Esophagus squamous epithelium (tissue), 4 donors: ENCODE results near the gene TBX3.

Source experiments
- POLR2A ChIP-seq, 4 donors: fragments of 450-650 bp; IDR thresholded peaks; one replicate each; pipeline ENCODE4 v1.6.1; 2017; ENCODE audit warnings: antibody characterized with exemption in 4 of 4, mild to moderate bottlenecking in 4 of 4, moderate library complexity in 3 of 4
- TF ChIP-seq, protein P1 (sequence below), 6 experiments: fragments of 450-650 bp in 4 of 6; fragments of 200-600 bp in 2 of 6; sonication (generic) in 2 of 6; IDR thresholded peaks; one replicate each; pipeline ENCODE4 v1.5.1; 2016 to 2019; ENCODE audit warnings: antibody characterized with exemption in 6 of 6, mild to moderate bottlenecking in 4 of 6, moderate library complexity in 4 of 6

DNA sequence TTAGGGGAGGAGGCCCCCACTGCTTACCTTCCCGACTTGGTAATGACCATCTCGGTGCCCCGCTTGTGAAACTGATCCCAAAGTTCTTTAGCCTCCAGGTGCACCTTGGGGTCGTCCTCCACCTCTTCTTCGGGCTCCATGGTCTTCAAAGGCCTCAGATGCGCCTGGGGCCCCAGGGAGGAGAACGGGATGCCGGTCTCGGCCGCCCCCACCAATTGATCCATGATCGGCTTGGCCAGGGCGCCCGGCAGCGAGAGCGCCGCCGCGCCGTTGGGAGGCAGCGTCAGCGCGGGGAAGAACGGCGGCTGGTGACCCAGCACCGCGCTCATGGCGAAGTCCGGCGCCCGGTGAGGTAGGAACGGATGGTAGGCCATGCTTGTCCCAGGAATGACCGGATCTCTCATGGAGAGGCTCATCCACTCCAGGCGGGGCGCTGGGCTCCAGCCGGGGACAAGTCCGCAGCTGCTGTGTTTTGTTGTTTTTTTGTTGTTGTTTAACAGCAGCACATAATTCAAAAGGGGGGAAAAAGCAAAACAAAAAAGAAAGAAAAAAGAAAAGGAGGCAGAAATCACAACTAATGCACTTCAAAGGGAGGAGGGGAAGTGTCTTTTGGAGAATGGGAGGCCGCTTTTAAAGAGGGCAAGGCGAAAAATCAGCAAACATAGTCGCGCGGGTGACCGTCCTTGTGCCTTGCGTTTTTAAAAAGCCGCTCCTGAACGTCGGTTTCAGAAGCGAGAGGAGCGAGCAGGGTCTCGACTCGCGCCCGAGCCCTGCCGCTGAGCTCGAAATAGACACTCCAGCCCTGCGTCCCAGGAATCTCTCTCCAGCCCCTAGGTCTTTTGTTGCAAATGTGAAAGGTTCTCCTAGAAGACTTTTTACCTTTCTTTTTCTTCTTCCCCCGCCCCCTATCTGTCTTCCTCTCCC is 928 bp downstream of the TBX3 start:
- TF ChIP-seq POLR2A (IDR thresholded peaks at IDR 0.05), result no peak
- TF ChIP-seq, protein P1, sequence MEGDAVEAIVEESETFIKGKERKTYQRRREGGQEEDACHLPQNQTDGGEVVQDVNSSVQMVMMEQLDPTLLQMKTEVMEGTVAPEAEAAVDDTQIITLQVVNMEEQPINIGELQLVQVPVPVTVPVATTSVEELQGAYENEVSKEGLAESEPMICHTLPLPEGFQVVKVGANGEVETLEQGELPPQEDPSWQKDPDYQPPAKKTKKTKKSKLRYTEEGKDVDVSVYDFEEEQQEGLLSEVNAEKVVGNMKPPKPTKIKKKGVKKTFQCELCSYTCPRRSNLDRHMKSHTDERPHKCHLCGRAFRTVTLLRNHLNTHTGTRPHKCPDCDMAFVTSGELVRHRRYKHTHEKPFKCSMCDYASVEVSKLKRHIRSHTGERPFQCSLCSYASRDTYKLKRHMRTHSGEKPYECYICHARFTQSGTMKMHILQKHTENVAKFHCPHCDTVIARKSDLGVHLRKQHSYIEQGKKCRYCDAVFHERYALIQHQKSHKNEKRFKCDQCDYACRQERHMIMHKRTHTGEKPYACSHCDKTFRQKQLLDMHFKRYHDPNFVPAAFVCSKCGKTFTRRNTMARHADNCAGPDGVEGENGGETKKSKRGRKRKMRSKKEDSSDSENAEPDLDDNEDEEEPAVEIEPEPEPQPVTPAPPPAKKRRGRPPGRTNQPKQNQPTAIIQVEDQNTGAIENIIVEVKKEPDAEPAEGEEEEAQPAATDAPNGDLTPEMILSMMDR (IDR thresholded peaks at IDR 0.05), result no peak
